GM10266 (cell line): Measurements from ENCODE around the gene FHDC1.

Source experiments
- DNase-seq: peaks from one replicate; pipeline ENCODE4 v3.0.0; 2012; ENCODE audit errors: extremely low spot score
- TF ChIP-seq, protein P1 (sequence below): IDR thresholded peaks from 2 replicates; pipeline ENCODE4 v1.5.1; 2012; ENCODE audit warnings: mild to moderate bottlenecking, low read depth; ENCODE audit not compliant: control insufficient read depth, insufficient read depth; ENCODE audit errors: missing control alignments

Gene FHDC1

DNA sequence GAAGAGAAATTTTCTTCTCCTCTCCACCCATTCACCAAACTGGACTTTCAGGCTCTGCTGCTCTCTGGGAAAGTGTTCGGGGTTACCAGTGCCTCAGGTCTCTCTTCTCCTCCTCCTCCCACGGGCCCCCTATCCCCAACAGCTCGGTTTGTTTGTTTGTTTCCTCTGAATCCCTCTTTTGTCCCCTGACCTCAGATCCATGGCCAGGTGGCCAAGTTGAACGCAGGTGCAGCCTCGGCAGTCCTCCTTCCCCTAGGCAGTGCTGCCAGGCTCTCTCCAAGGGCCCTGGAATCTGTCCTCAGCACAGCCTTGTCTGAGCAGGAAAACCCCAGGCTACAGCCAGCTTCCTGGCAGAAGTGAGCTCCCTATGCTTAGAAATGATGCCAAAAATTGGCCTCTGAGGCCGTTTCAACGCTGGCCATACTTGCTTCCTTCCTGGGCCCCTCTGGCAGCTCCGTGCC, 60.0 kb downstream of the FHDC1 start:
- TF ChIP-seq, protein P1, sequence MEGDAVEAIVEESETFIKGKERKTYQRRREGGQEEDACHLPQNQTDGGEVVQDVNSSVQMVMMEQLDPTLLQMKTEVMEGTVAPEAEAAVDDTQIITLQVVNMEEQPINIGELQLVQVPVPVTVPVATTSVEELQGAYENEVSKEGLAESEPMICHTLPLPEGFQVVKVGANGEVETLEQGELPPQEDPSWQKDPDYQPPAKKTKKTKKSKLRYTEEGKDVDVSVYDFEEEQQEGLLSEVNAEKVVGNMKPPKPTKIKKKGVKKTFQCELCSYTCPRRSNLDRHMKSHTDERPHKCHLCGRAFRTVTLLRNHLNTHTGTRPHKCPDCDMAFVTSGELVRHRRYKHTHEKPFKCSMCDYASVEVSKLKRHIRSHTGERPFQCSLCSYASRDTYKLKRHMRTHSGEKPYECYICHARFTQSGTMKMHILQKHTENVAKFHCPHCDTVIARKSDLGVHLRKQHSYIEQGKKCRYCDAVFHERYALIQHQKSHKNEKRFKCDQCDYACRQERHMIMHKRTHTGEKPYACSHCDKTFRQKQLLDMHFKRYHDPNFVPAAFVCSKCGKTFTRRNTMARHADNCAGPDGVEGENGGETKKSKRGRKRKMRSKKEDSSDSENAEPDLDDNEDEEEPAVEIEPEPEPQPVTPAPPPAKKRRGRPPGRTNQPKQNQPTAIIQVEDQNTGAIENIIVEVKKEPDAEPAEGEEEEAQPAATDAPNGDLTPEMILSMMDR, result no peak

DNA sequence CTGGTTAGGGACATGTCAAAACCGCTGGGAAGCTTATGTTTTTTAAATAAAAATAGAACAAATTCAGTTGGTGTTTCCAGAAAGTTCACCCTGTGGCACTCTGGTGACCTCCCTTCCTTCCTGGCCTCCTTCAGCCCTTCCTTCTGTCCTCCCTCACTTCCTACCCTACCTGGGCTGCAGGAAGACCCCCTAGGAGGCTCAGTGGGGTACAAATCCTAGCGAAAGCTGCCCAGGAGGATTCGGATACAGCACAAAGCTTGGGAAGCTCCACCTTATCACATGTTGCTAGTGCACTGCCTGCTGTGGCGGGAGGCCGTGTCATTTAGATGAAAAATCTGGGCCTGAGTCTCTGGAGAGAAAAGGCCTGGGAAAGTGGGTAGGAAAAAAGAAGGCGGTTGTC, 60.5 kb downstream of the FHDC1 start:
- TF ChIP-seq, protein P1, result no peak
- DNase-seq, result no peak

More for the DNA sequence above, 60.0 kb downstream of the FHDC1 start:
- no peak for DNase-seq

- no peak for DNase-seq
- TF ChIP-seq, protein P1, result no peak
Observed at GRCh38 chr4:152997288-152997687, 61.2 kb downstream of the FHDC1 start.

- DNase-seq, result no peak
- TF ChIP-seq, protein P1, result no peak
Observed at GRCh38 chr4:152997771-152998487, 61.8 kb downstream of the FHDC1 start.

DNA sequence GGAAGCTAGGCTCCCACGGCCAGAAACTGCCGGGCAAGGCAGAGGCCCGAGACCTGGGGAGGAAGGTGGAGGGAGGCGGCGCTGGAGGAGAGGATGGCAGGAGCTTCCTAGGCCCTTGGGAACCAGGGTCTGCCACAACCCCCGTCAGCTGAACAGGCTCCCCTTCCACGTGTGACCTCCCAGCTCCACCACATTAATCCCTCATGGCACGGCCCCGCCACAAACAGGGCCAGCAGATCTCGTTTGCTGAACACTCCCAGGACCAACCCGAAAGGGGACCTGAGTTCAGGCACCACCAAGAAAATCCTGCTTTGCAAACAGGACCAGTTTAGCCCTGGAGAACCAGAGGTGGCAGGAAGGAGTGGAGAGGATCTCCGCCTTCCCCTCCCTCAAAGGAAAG, 62.7 kb downstream of the FHDC1 start:
- no peak for DNase-seq
- TF ChIP-seq, protein P1, result no peak

- DNase-seq, result no peak
Observed at GRCh38 chr4:152999346-153000075, 63.4 kb downstream of the FHDC1 start.

GRCh38 chr4:153000076-153000420, 63.9 kb downstream of the FHDC1 start:
- DNase-seq, result no peak
- TF ChIP-seq, protein P1, result no peak

More at GRCh38 chr4:152999346-153000075, 63.4 kb downstream of the FHDC1 start:
- TF ChIP-seq, protein P1, result no peak
